Neural crest cell (in vitro differentiated cells): ENCODE measurements around the gene CLDN18. TPM values are rescaled to one million over a fixed set of nuclear protein-coding genes. Genes with fewer than 3 reads are reported as not detected.

ENCODE experiments used
- DNase-seq: peaks from one replicate; pipeline ENCODE4 v3.0.0; 2021; ENCODE audit warnings: low read depth, mixed read lengths, low spot score
- H3K27ac Mint-ChIP-seq: one replicate; pipeline ENCODE4 v1.8.0; 2021; ENCODE audit warnings: mild to moderate bottlenecking, mixed read lengths; ENCODE audit not compliant: unreplicated experiment
- H3K27me3 Mint-ChIP-seq: 2 replicates; pipeline ENCODE4 v1.8.0; 2021; ENCODE audit warnings: low read depth, mild to moderate bottlenecking, mixed read lengths
- H3K36me3 Mint-ChIP-seq: 2 replicates; pipeline ENCODE4 v1.8.0; 2021; ENCODE audit warnings: low read depth, mild to moderate bottlenecking, mixed read lengths
- H3K4me1 Mint-ChIP-seq: 2 replicates; pipeline ENCODE4 v1.8.0; 2021; ENCODE audit warnings: mixed read lengths
- H3K4me3 Mint-ChIP-seq: one replicate; pipeline ENCODE4 v1.8.0; 2021; ENCODE audit warnings: mild to moderate bottlenecking, mixed read lengths
- H3K9me3 Mint-ChIP-seq: 2 replicates; pipeline ENCODE4 v1.8.0; 2021; ENCODE audit warnings: mixed read lengths
- CTCF ChIP-seq: fragments of 200-600 bp; sonication (generic); conservative IDR thresholded peaks from 2 replicates; pipeline ENCODE4 v1.5.0; 2021; ENCODE audit warnings: antibody characterized with exemption, mild to moderate bottlenecking
- total RNA-seq: library from RNA; stranded (reverse); gene quantifications from 2 replicates; pipeline ENCODE4 v1.2.1, GENCODE V29; 2021

The CLDN18 gene
- total RNA-seq, 1 donor from 2014 or later, result not detected

- Mint-ChIP-seq H3K4me3 (no peak overlapping the region), H3K36me3 (peaks cover 12% of the 10 kb centered on the region), H3K4me1 (peaks cover 8% of the 10 kb centered on the region), H3K27me3 (no peaks in the 10 kb centered on the region), H3K9me3 (no peaks in the 10 kb centered on the region), H3K27ac (no peak overlapping the region)
- peak; percentile 33 for DNase-seq
- TF ChIP-seq CTCF, result peak; percentile 74
These were observed 42.2 kb downstream of the CLDN18 start for GRCh38 chr3:138051947-138052802.

- Mint-ChIP-seq H3K36me3 (peaks cover 10% of the 10 kb centered on the region), H3K4me3 (no peak overlapping the region), H3K27ac (no peak overlapping the region), H3K4me1 (no peaks in the 10 kb centered on the region), H3K27me3 (no peaks in the 10 kb centered on the region), H3K9me3 (no peaks in the 10 kb centered on the region)
- no peak for DNase-seq
- no peak for TF ChIP-seq CTCF
These were observed 44.1 kb downstream of the CLDN18 start for GRCh38 chr3:138054057-138054456.

GRCh38 chr3:138057384-138057783 lies 47.4 kb downstream of the CLDN18 start:
- no peak for DNase-seq
- no peaks in the 10 kb centered on the region for H3K4me1 Mint-ChIP-seq
- no peak overlapping the region for H3K4me3 Mint-ChIP-seq
- H3K27ac Mint-ChIP-seq, result no peak overlapping the region
- no peaks in the 10 kb centered on the region for H3K9me3 Mint-ChIP-seq
- H3K36me3 Mint-ChIP-seq, result peaks cover 5% of the 10 kb centered on the region
- no peak for TF ChIP-seq CTCF
- no peaks in the 10 kb centered on the region for H3K27me3 Mint-ChIP-seq

GRCh38 chr3:138059261-138059660 lies 49.3 kb downstream of the CLDN18 start:
- no peak for DNase-seq
- no peaks in the 10 kb centered on the region for H3K27me3 Mint-ChIP-seq
- TF ChIP-seq CTCF, result no peak
- H3K4me3 Mint-ChIP-seq, result no peak overlapping the region
- H3K9me3 Mint-ChIP-seq, result no peaks in the 10 kb centered on the region
- no peak overlapping the region for H3K27ac Mint-ChIP-seq
- H3K4me1 Mint-ChIP-seq, result no peaks in the 10 kb centered on the region
- H3K36me3 Mint-ChIP-seq, result peaks cover 5% of the 10 kb centered on the region

- H3K27ac Mint-ChIP-seq, result no peak overlapping the region
- no peaks in the 10 kb centered on the region for H3K27me3 Mint-ChIP-seq
- no peaks in the 10 kb centered on the region for H3K4me1 Mint-ChIP-seq
- H3K9me3 Mint-ChIP-seq, result no peaks in the 10 kb centered on the region
- no peak overlapping the region for H3K4me3 Mint-ChIP-seq
- H3K36me3 Mint-ChIP-seq, result peaks cover 3% of the 10 kb centered on the region
- TF ChIP-seq CTCF, result no peak
- DNase-seq, result no peak
These were observed 50.8 kb downstream of the CLDN18 start for GRCh38 chr3:138060792-138061191.
